Upper lobe of right lung (tissue), 1 donor: ENCODE data around the gene GSG1. TPM values are rescaled to one million over a fixed set of nuclear protein-coding genes. Genes with fewer than 3 reads are reported as not detected.
A peak's percentile ranks its signal among the peaks of the same experiment; 100 is the strongest.

Experiments used
- ATAC-seq: fragments of 200-7000 bp; cut with Tn5 transposase; one replicate; pipeline ENCODE4 v1.9.1; 2020; ENCODE audit warnings: mild to moderate bottlenecking, moderate library complexity
- DNase-seq: peaks from one replicate; pipeline ENCODE4 v3.0.0-alpha.2; 2020
- H3K27ac ChIP-seq: fragments of 200-600 bp; one replicate; pipeline ENCODE4 v1.8.0; 2022
- H3K27me3 ChIP-seq: fragments of 200-600 bp; one replicate; pipeline ENCODE4 v1.8.0; 2022; ENCODE audit warnings: mild to moderate bottlenecking
- H3K36me3 ChIP-seq: fragments of 200-600 bp; one replicate; pipeline ENCODE4 v1.8.0; 2022
- H3K4me1 ChIP-seq: fragments of 200-600 bp; one replicate; pipeline ENCODE4 v1.8.0; 2022
- H3K4me3 ChIP-seq: fragments of 200-600 bp; one replicate; pipeline ENCODE4 v1.8.0; 2022; ENCODE audit warnings: mild to moderate bottlenecking
- H3K9me3 ChIP-seq: fragments of 200-600 bp; one replicate; pipeline ENCODE4 v1.8.0; 2022
- CTCF ChIP-seq: fragments of 200-600 bp; IDR thresholded peaks from one replicate; pipeline ENCODE4 v1.8.0; 2022; ENCODE audit warnings: antibody characterized with exemption
- intact Hi-C: fragments of 100-400 bp; cut with DNase I; formaldehyde crosslinking; loops from one replicate; pipeline ENCODE4 v1.11.0; 2022
- total RNA-seq: library from RNA; stranded (reverse); fragmentation: NEBNext Ultra II Directional; extraction: Animal tissue kit (Norgen Biotek cat#: 25700); gene quantifications from one replicate; pipeline ENCODE4 v1.2.1, GENCODE V29; 2021
- donor health status: DM: no; HTN: yes; CAD: no; lungs with severe emphysema.

The GSG1 gene
- total RNA-seq, 1 donor from 2014 or later, result not detected

- H3K27me3 ChIP-seq, result no peaks in the 10 kb centered on the region
- intact Hi-C loops, result no loop called here
- no peaks in the 10 kb centered on the region for H3K36me3 ChIP-seq
- DNase-seq (no peak), ATAC-seq (no peak)
- no peaks in the 10 kb centered on the region for H3K9me3 ChIP-seq
- no peaks in the 10 kb centered on the region for H3K4me1 ChIP-seq
- H3K4me3 ChIP-seq, result no peak overlapping the region
- no peak overlapping the region for H3K27ac ChIP-seq
- TF ChIP-seq CTCF, result no peak
Observed at GRCh38 chr12:13126494-13126893, 23.0 kb upstream of the GSG1 start.

- intact Hi-C loops, result no loop called here
- DNase-seq (no peak), ATAC-seq (no peak)
- no peak for TF ChIP-seq CTCF
- Histone ChIP-seq H3K4me1 (no peaks in the 10 kb centered on the region), H3K4me3 (no peak overlapping the region), H3K27ac (no peak overlapping the region), H3K27me3 (no peaks in the 10 kb centered on the region), H3K36me3 (no peaks in the 10 kb centered on the region), H3K9me3 (no peaks in the 10 kb centered on the region)
Observed at GRCh38 chr12:13125996-13126395, 22.5 kb upstream of the GSG1 start.

- Histone ChIP-seq H3K27ac (no peak overlapping the region), H3K27me3 (no peaks in the 10 kb centered on the region), H3K4me1 (no peaks in the 10 kb centered on the region), H3K36me3 (no peaks in the 10 kb centered on the region), H3K4me3 (no peak overlapping the region), H3K9me3 (no peaks in the 10 kb centered on the region)
- TF ChIP-seq CTCF, result no peak
- ATAC-seq (no peak), DNase-seq (no peak)
- intact Hi-C loops, result no loop called here
Observed at GRCh38 chr12:13124656-13125505, 21.4 kb upstream of the GSG1 start.

GRCh38 chr12:13121568-13121967 lies 18.1 kb upstream of the GSG1 start:
- TF ChIP-seq CTCF, result no peak
- Histone ChIP-seq H3K4me3 (no peak overlapping the region), H3K27ac (no peak overlapping the region), H3K4me1 (no peaks in the 10 kb centered on the region), H3K9me3 (no peaks in the 10 kb centered on the region), H3K36me3 (no peaks in the 10 kb centered on the region), H3K27me3 (no peaks in the 10 kb centered on the region)
- intact Hi-C loops, result no loop called here
- ATAC-seq, result peak; percentile 30
- no peak for DNase-seq

- Histone ChIP-seq H3K4me3 (no peak overlapping the region), H3K9me3 (no peaks in the 10 kb centered on the region), H3K27me3 (no peaks in the 10 kb centered on the region), H3K27ac (no peak overlapping the region), H3K36me3 (no peaks in the 10 kb centered on the region), H3K4me1 (no peaks in the 10 kb centered on the region)
- DNase-seq (no peak), ATAC-seq (no peak)
- no peak for TF ChIP-seq CTCF
- intact Hi-C loops, result no loop called here
Observed at GRCh38 chr12:13120413-13120812, 16.9 kb upstream of the GSG1 start.
